Activated CD4-positive, alpha-beta T cell treated with anti-CD3 and anti-CD28 coated beads for 24 hours (primary cell): ENCODE results near the gene SRMS.

Experiments used
- DNase-seq, 2 donors: peaks; one replicate each; pipeline ENCODE4 v3.0.0-alpha.2; 2020; ENCODE audit warnings: low read depth in 2 of 2

The SRMS gene

DNA sequence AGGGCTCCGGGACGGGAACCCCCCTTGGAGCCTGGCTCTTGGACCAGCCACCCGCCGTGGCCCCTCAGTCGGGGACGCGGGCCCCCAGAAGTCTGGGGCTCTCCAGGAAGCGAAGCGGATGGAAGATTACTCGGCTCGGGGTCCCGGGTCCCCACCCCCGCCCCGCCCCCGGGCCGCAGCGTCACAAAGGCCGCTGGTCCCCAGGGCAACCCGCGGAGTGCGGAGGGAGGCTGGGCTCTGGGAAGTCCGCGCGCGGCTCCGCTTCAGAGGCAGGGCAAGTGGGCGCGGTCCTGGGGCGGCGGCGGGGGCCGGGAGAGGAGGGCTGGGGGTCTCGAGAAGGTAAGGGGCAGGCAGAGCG lies 6.4 kb upstream of the SRMS start, which contains the start of gene FNDC11:
Gene FNDC11 (plus strand): TSS at position 227 of the 358 bp plus-strand sequence. CDS start 1,505 bp downstream, outside the sequence.
- DNase-seq, result peak in 1 of 2 donors; percentile 7

DNA sequence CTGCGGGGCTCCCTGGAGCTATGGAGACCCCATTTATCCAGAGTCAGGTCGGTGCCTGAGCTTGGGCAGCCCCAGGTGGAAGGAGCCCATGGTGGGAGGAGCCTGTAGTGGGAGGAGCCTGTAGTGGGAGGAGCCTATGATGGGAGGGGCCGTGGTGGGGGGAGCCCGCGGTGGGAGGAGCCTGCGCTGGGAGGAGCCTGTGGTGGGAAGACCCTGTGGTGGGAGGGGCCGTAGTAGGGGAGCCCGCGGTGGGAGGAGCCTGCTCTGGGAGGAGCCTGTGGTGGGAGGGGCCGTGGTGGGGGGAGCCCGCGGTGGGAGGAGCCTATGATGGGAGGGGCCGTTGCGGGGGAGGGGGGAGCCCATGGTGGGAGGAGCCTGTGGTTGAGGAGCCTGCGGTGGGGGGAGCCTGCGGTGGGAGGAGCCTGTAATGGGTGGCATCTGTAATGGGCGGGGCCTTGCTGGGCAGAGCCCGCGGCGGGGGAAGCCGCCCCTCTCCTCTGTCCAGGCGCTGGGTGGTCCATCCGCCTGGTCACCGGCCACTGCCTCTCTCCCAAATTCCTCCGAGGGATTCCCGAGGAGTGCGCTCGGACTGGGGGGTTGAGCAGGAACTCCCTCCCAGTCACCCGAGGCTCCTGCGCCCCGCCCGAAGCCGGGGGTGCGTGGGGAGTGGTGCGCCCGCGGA lies 5.8 kb upstream of the SRMS start:
- peak; percentile 74 to 85 for DNase-seq

DNA sequence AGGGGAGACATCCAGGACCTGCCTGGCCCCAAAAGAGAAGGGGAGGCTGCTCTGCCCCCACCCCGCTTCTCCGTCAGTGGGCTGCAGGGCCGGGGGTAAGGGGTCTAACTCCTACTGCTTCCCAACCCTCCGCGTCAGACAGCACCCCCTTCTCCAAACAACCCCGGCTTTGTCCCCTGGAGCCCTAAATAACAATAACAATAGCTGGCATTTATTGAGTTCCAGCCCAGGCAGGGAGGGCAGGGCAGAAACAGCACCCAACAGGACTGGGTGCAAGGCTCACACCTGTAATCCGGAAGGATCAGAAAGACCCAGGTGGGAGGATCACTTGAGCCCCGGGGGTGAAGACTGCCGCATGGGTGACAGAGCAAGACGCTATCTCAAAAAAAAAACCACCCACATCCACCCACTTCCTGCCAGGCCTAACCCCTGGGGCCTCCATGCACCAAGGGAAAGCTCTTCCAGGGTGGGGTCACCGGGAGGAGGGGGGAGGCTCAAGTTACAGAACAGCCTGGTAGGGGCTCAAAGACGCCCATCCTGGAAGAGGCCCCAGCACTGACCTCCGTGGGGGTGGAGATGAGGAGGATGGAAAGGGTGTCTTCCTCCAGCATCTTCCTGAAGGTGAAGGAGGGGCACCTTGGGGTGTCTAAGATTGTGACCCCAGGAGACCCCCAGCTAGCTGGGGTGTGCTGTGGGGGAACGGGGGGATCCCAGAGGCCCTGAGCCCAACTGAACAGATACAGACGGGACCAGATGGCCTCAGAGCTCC lies 5.1 kb upstream of the SRMS start:
- no peak for DNase-seq

DNA sequence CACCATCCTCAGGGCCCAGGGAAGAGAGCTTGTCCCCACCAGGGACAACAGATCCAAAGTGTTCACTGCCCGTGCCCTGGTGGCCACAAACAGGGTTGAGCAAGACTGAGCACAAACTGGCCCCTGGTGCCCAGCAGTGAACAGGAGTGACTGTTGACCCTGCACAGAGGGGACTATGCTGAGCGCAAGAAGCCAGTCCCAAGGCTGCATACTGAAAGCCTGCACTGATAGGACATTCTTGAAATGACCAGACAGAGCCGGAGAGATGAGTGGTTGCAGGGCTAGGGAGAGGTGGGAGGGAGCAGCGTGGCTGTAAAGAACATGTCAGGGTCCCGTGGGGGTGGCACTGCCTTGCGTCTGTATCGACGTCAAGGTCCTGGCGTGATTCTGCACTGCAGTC lies 3.5 kb upstream of the SRMS start:
- no peak for DNase-seq

DNA sequence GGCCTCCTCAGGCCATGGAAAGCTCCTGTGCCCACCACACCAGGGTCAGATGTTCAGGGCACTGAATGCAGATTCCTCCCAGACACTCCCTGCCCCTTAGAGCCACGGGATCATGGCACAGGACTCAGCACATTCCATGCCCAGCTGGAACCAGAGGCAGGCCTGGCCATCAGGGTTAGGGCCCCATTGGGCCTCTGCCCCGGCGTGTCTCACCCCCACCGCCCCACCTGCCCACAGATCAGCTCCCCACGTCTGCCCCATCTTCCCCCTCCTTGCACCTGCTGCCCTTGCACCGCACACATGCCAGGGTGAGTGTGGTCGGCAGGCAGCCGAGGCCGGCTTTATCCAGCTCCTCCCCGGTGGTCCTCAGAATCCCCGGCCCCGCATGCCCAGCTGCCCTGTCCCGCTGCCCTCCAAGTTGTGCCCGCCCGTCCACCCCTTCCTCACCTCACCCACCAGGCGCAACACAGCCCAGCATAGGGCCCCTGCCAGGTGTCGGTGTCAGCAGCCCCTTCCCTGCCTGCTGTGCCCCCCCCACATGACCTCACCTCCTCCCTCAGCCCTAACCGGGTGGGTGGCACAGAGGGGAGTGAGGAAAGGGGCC lies 2.2 kb upstream of the SRMS start:
- no peak for DNase-seq

DNA sequence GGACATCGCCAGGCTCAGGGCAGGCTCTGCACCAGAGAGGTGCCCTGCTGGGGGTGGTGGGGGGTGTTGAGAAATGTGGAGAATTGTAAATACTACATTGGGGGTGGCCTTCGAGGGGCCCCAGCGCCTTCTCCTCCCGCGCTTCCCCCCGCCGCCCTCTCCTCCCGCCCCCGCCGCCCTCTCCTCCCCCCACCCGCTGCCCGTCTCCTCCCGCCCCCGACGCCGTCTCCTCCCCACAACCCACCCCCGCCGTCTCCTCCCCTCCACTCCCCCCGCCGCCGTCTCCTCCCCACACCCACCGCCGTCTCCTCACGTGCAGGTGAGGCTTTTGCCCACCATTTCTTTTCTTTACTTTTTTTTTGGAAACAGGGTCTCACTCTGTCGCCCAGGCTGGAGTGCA lies 1.5 kb upstream of the SRMS start:
- no peak for DNase-seq

DNA sequence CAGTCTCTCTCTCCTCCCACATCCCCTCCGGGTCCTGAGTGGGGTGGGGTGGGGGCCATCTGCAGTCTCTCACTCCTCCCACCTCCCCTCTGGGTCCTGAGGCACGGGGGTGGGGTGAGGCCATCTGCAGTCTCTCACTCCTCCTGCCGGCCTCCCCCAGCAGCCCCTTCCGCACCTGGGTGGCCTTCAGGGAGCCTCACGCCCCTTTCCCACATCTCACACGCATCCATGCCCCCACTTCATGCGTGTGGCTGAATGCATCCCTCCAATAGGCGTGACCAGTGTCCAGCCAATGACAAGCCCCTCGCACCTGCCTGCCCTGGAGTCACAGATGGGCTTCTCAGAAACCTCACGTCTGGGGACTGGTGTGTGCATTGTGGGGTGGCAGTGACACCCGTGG lies 993 bp upstream of the SRMS start:
- no peak for DNase-seq

DNA sequence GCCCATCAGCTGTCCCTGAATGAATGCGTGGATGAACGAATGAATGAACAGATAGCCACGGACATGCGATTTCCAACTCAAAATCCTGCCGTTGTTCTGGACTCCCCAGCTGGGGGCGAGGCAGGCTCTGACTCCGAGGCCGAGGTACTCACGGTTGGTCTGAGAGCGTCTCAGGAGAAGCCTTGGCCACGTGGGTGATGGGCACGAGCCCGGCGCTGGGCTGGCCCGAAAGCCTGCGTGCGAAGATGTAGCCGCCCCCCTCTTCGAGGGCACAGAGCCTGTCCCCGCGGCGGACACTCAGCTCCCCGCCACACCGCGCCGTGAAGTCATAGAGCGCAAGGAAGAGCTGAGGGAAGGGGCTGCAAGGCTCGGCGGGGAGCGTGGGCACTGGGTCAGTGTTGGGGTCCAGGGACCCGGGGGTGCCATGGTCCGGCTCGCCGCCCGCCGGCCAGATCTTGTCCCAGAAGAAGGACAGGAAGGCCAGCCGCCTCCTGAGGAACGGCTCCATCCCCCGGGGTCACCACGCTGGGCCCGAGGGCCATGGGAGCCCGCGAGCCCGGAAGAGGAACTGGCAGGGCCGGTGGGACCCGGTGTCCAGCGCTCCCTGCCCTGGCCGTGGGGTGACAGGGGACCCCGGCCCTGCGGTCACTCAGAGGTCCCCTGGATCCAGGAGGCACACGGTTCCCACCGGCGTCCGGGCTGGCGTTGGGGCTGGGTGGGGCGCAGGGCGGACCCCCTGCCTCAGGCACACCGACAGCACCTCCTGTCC lies 409 bp downstream of the SRMS start:
- DNase-seq, result no peak

DNA sequence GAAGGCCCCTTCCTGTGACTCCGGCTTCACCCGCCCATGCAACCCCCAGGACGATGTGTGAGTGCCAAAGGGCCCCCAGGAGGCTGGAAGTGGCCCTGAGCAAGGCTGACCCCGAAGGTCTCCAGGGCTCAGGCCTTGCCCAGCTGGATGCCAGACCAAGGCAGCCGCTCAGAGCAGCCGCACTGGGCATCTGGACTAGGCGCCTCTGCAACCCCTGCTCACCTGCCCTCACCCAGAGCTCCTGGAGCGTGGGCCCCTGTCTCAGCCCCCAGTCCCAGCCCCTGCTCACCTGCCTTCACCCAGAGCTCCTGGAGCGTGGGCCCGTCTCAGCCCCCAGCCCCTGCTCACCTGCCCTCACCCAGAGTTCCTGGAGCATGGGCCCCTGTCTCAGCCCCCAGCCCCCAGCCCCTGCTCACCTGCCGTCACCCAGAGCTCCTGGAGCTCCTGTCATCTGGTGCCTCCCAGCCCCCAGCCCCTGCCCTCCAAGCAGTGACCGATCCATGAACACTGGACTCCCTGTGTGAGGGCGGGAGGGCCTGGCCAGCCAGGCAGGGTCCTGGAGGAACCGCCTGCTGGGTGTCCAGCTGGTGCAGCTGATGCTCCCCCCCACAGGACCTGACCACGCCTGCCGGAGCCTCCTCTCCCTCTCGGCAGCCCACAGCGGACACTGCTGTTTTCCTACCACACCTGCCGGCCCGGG lies 1.1 kb downstream of the SRMS start:
- no peak for DNase-seq

DNA sequence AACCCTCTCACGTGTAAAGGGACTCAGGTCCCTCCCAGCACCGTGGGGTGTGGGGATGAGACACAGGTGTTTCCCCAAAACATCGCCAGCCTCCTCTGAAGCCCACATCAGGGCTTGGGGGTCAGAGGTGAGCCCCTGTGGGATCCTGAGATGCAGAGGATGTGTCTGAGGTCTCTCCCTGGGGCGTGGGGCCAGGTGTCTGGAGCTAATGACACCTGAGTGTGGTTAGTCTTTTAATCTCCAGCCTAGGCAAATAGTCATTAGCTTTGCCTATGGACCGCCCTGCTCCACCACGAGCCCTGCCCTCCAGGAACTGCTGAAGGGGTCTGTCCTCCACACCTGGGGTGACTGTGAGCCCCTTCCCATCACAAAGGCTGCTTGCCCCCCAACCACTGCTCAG lies 1.7 kb downstream of the SRMS start:
- no peak for DNase-seq

DNA sequence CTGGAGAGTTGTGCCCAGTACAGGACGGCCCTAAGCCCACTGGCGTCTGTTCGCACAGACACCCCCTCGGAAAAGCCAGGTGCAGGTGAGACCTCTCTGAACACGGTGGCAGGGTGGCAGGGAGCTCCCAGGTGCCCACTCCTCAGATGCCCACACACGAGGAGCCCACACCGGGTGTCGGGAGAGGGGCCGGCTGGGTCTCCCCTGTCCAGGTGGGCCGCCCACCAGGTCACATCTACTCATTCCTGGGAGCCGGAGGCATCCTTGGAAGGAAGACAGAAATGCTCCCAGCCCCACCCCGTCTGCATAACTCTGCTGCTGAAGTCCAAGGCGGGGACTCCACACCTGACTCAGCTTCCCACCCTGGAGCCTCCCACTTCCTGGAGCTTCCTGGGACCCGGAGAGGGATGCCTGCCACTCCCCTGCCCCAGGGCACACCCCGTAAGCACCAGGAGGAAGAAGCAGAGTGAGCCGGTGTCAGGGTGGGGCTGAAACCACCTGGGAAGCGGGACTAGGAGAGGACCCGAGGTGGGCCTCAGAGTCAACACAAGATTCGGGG lies 2.5 kb downstream of the SRMS start:
- DNase-seq, result no peak

DNA sequence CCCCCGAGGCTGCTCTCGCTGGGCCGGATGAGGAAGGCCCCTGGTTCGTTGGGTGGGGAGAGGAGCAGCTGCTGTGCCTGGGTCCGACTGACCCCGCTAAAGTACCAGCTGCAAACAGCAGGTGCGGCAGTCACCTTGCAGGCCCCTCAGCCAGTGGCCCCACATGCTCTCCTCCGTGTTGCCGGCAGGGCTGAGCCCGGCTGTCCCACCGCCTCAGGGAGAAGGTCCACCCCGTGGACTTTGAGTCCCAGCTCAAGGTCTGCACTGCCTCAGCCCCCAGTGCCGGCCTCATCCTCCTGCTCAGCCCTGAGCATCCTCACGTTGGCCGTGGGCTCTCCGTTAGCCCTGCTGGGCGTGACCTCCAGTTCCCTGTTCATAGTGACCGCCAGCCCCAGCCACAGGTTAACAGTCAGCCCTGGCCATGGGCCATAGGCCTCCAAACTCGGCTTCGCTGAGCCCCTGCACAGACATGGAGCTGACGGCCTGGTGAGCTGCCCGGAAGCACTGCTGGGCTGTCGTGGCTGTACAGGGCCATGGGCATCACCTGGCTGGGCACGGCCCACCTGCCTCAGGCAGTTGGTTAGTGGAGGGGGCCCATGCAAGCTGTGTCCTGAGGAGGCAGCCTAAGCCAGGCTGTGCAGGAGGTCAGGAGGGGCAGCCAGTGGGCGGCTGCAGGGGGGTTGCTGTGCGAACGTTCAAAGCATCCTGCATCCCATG lies 3.1 kb downstream of the SRMS start:
- no peak for DNase-seq

DNA sequence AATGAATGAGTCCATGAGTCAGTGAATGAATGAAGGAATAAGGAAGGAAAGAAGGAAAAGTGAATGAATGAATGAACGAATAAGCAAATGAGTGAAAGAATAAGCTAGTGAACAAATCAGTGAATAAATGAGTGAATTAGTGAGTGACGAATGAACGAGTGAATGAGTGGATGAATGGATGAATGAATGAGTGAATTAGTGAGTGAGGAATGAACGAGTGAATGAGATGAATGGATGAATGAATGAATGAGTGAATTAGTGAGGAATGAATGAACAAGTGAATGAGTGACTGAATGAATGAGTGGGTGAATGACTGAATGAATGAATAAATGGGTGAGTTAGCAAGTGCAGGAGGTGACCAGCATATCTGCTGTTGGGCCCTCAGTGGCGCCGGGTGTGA lies 3.8 kb downstream of the SRMS start:
- no peak for DNase-seq

DNA sequence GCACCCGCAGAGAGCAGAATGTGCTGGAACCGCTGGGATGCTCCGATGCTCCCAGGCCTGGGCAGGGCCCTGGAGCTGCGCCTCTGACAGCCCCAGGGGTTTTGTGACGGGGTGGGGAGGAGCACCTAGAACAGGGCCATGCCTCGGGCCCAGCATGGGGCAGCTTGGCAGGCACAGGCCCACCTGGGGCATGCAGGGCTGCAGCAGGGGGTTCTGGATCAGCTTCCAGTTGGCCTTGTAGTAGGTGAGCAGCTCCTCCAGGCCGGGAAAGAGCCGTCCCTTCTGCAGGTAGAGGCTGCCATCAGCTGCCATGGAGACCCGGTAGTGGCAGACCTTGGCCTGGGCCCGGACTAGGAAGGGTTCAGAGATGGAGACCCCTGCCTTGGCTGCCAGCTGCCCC lies 4.4 kb downstream of the SRMS start:
- DNase-seq, result no peak

DNA sequence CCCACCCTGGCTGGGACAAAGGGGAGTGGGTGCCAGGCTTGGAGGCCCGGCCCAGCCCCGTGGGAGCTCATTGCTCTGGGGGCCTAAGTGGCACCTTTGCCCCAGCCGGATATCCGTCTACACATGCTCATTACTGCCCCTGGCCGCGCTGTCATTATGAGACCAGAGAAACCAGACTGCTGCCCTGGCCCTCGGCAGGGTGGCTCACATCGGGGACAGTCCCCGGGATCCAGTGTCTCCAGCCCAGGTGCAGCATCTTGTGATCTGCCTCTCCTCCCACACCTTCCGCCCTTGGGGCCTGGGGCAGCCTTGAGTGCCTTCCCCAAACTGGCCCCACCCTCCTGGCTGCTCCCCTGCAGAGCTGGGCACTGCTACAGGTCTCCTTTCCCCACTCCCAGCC lies 4.9 kb downstream of the SRMS start:
- no peak for DNase-seq

DNA sequence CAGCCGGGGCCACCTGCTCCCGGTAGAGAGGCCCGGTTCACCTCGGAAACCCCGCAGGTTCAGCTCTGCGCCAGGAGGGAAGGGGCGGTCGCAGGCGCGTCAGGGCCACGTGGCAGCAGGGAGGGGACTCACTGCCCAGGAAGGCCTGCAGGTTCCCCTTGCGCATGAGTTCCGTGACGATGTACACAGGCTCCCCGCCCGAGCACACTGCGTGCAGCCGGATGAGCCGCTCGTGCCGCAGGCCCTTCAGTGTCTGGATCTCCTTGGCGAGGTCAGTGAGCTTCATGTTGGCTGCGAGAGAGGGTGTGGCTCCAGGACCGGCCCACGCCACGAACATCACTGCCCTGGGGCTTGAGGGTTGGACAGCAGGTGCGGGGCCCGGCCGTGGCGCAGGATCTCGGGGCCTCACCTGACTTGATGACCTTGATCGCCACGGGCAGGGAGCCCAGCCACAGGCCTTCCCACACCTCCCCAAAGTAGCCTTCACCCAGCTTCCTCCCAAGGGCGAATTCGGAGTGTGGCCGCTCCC lies 5.5 kb downstream of the SRMS start:
- no peak for DNase-seq

DNA sequence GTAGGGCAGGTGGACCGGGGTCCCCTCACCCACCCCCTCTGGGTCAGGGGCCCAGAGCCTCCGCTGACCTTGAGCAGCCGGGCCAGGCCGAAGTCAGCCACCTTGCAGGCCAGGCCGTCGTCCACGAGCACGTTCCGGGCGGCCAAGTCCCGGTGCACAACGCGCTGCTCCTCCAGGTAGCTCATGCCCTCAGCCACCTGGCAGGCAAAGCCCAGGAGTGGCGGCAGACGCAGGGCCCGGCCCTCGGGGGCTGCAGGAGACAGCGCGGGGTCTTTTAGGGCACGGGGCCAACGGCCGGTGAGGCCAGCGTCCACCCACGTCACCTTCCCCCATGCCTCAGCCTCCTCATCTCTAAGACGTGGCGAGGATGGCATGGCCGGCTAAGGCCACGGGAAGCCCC lies 6.2 kb downstream of the SRMS start:
- no peak for DNase-seq

DNA sequence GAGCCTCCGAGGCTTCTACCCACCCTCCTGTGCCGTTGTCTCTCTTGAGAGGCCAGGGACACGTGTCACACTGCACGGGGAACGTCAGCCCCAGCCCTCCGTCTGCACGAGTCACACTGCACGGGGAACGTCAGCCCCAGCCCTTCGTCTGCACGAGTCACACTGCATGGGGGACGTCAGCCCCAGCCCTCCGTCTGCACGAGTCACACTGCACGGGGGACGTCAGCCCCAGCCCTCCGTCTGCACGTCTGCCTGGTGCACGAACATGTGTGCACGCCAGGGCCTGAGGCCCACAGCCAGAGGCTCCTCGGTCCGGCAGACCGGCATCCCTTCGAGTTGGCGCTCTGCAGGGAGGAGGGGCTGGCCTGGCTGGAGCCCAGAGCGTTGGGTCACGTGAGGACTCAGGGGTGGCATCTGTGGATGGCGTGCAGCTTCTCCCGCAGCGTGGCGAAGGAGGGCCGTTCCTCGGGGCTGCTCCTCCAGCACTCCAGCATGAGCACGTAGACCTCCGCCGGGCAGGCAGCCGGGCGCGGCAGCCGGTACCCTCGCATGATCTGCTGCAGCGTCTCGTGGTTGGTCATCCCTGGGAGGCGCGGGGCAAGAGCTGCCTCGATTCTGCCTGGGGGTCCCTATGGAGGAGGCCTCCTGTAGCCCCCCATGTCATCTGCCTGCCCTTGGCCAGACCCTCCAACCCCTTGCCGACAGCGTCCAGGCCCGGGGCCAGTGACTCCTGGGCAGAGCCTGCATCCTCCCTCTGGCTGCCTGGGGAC lies 6.9 kb downstream of the SRMS start:
- no peak for DNase-seq

DNA sequence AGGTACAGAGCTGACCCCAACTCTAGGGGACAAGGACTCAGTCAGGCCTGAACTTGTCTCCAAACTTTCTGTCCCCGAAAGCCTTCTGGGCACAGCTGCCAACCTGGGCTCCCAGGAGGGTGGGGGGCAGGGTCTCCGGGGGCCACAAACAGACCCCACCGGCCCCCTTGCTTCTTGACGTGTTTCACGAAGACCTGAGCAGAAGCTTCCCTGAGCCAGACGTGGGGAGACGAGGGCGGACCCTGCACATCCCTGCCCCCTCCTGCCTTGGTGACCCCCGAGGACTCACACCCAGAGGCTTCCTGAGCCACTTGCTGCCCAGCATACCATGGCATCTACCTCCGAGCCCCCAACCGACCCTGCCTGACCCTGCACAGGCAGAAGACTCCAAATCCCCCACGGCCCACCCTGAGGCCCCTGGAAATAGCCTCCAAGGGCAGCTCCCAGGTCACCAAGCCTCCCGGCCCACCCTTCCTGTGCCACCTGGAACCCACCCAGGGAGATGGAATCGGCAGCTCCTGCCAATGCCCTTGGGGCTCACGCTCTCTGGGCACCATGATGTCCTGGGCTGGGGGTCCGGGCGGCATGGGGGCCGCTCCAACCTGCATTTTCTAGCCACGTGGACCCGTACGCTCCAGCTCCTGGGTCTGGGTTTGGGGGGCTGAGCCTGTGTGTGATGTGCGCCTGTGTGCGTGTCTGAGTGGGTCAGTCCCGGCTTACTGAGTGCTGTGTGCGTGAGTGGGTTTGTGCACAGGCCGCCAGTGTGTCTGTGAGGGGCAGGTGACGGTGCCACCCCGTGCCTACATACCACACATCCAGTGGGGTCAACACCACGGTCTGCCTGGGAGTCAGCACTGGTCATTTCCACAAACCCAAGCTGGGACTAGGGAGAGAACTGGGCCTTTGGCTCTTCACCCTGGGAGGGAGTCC lies 7.8 kb downstream of the SRMS start:
- DNase-seq, result no peak
